ENCODE measurements around the gene HPCAL1. TPM values are rescaled to one million over a fixed set of nuclear protein-coding genes. Genes with fewer than 3 reads are reported as not detected.
A peak's percentile ranks its signal among the peaks of the same experiment; 100 is the strongest.

Gene HPCAL1
- total RNA-seq, 2 donors from 2014 or later, result 43.9 to 52.0 TPM

DNA sequence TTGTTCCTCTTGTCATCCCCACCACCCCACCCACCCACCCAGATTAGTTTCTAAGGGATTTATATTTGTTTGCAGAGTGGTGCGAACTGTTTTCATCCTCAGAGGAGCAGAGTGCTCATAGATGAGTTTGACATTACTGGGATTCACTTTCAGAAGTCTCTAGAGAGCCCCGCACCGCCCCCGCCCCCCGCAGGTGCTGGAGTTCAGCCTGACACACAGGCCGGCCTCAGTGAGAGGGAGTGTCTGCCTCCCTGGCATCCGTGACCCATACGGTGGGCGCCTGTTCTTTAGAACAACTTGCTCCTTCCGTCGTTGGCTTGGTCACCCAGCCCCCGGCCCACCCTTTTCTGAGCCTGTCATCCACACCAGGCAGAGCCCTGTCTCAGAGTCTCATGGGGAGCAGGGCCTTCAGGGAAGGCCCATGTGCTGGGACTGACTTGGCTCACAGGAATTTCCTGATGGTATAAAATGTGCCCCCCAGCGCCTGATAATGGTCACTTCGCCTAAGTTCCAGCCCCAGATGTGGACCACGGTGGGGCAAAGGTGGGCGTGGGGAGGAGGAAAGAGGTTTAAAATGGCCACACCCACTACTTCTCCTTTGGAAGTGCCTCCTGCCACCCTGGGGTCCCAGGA is 44.3 kb downstream of the HPCAL1 start:
- H3K27me3 Mint-ChIP-seq (ENCODE audit: low read depth), result no peaks in the 10 kb centered on the region
- peaks cover 46% of the 10 kb centered on the region for H3K4me1 Mint-ChIP-seq (ENCODE audit: low read depth)
- H3K27ac Mint-ChIP-seq, result no peak overlapping the region
- H3K4me3 Mint-ChIP-seq, result no peak overlapping the region
- DNase-seq (no peak), ATAC-seq (replicated peaks in 1 of 2) (no peak)
- no peaks in the 10 kb centered on the region for H3K9me3 Mint-ChIP-seq
- no peaks in the 10 kb centered on the region for H3K36me3 Mint-ChIP-seq (ENCODE audit: insufficient read depth in 2 of 2)

DNA sequence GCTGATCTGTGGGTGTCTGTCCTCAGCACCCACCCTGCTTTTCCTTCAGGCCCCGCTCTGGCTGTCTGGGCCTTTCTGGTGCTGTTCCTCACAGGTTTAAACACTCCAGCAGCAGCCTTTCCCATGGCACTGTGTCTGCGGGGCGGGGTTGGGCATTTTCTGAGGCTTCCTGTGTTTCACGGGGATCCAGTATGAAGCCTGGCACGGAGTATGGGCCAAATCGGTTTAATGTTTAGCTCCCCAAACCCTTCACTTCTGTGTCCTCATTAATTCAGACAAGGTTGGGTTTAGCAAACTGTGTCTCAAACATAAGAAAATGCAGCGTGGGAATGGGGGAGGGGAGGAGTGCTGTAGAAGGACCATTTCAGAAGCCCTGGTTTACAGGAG is 44.9 kb downstream of the HPCAL1 start:
- Mint-ChIP-seq H3K9me3 (no peaks in the 10 kb centered on the region), H3K27me3 (ENCODE audit: low read depth) (no peaks in the 10 kb centered on the region), H3K4me1 (ENCODE audit: low read depth) (peaks cover 50% of the 10 kb centered on the region), H3K27ac (no peak overlapping the region), H3K4me3 (no peak overlapping the region), H3K36me3 (ENCODE audit: insufficient read depth in 2 of 2) (peaks cover 0 to 1% of the 10 kb centered on the region in 2 donors)
- no peak for DNase-seq
- no peak for ATAC-seq (replicated peaks in 1 of 2)

DNA sequence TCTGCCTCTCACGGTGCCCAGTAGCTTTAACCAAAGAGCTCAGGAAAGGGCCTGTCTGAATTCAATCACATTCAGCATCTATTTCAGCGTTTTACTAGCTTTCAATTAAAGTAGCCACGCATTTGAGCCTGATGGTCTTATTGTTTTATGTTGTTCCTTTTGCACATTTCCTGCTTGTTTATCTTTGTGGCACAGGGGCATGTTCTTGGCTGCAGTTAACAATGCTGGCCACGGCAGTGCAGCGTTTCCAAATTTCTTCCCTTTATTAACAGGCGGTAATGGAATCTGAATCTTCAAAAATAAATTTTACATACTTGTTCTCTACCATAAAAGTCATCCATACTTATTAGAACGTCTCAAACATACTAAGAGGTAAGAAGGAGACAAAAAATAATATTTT is 46.2 kb downstream of the HPCAL1 start:
- Mint-ChIP-seq H3K27ac (peak overlapping the region; percentile 20), H3K9me3 (no peaks in the 10 kb centered on the region), H3K27me3 (ENCODE audit: low read depth) (no peaks in the 10 kb centered on the region), H3K4me1 (ENCODE audit: low read depth) (peaks cover 42% of the 10 kb centered on the region), H3K4me3 (no peak overlapping the region), H3K36me3 (ENCODE audit: insufficient read depth in 2 of 2) (peaks cover 0 to 1% of the 10 kb centered on the region in 2 donors)
- ATAC-seq (replicated peaks in 1 of 2) (no peak), DNase-seq (no peak)

DNA sequence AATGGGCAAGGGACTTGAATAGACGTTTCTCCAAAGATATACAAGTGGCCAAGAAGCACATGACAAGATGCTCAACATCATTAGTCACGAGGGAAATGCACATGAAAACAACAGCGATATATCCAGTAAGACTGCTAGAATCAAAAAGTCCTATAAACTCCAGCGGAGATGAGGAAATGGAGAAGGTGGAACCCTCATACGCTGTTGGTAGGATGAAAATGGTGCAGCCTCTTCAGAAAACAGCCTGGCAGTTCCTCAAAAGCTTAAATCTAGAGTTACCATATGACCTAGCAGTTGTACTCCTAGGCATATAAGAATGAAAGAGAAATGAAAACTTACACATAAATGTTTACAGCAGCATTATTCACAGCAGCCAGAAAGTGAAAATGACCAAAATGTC is 48.1 kb downstream of the HPCAL1 start:
- ATAC-seq (replicated peaks in 1 of 2), result no peak
- Mint-ChIP-seq H3K4me3 (no peak overlapping the region), H3K36me3 (ENCODE audit: insufficient read depth in 2 of 2) (peaks cover 0 to 1% of the 10 kb centered on the region in 2 donors), H3K27ac (no peak overlapping the region), H3K4me1 (ENCODE audit: low read depth) (peaks cover 37% of the 10 kb centered on the region), H3K27me3 (ENCODE audit: low read depth) (no peaks in the 10 kb centered on the region), H3K9me3 (no peaks in the 10 kb centered on the region)
- no peak for DNase-seq

DNA sequence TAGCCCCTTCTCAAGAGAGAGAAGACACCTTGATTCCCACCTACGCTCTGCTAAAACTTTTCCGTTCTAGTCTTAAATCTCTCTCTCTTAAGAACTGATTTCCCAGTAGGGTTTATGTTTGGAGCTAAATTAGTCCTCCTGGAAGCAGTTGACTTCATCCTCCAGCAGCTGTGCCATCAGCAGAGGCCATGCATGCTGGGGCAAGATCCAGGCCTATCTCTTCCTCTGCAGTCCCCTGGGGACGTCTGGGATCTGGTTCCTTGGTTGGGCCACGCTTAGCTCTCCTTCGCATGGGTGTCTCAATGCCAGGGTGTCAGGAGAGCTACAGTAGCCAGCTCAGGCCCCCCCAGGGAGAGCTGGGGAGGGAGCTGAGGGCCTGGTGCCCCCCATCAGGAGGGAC is 49.7 kb downstream of the HPCAL1 start:
- ATAC-seq (replicated peaks in 1 of 2), result no peak
- Mint-ChIP-seq H3K4me3 (no peak overlapping the region), H3K9me3 (no peaks in the 10 kb centered on the region), H3K27ac (no peak overlapping the region), H3K27me3 (ENCODE audit: low read depth) (no peaks in the 10 kb centered on the region), H3K4me1 (ENCODE audit: low read depth) (peaks cover 35% of the 10 kb centered on the region), H3K36me3 (ENCODE audit: insufficient read depth in 2 of 2) (peaks cover 0 to 1% of the 10 kb centered on the region in 2 donors)
- DNase-seq, result no peak

DNA sequence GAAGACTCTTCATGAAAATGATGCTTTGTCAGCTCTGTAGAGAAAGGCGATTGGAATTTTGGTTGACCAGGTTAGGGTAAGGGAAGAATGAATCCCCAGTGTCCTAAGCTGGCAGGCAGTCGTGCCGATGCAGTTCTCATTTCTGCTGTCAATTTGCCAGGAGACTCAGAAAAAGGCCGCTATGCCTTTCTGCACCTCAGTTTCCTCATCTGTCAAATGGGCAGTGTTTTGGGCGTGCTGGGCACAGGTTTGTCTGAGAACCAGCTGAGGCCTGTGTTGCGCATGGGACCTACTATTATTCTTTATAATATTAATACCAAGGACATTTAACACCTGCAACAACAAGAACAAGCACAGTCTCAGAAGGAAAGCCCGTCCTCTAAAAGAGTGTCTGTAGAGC is 50.3 kb downstream of the HPCAL1 start:
- DNase-seq, result no peak
- Mint-ChIP-seq H3K27me3 (ENCODE audit: low read depth) (no peaks in the 10 kb centered on the region), H3K27ac (no peak overlapping the region), H3K4me1 (ENCODE audit: low read depth) (peaks cover 35% of the 10 kb centered on the region), H3K4me3 (no peak overlapping the region), H3K9me3 (no peaks in the 10 kb centered on the region), H3K36me3 (ENCODE audit: insufficient read depth in 2 of 2) (peaks cover 0 to 1% of the 10 kb centered on the region in 2 donors)
- no peak for ATAC-seq (replicated peaks in 1 of 2)

DNA sequence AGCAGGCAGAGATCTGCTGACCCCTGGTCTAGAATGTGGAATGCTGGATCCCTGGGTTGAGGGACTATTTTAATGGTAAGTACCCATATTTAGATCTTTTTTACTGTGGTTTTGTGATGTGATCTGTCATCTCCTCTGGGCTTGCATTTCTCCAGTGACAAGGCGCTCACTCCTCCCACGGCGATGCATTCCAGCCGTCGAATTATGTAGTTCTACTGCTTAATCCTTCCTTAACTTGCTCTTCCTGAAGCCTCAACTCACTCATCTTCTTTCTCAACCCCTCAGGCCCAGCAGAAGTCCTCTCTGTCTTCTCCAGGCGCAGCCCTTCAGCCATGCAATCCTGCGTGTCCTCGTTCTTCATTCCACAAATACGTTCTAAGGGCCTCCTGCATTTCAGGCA is 51.2 kb downstream of the HPCAL1 start:
- Mint-ChIP-seq H3K4me1 (ENCODE audit: low read depth) (peaks cover 35% of the 10 kb centered on the region), H3K27me3 (ENCODE audit: low read depth) (no peaks in the 10 kb centered on the region), H3K36me3 (ENCODE audit: insufficient read depth in 2 of 2) (peaks cover 0 to 1% of the 10 kb centered on the region in 2 donors), H3K27ac (no peak overlapping the region), H3K9me3 (no peaks in the 10 kb centered on the region), H3K4me3 (no peak overlapping the region)
- DNase-seq (no peak), ATAC-seq (replicated peaks in 1 of 2) (no peak)

DNA sequence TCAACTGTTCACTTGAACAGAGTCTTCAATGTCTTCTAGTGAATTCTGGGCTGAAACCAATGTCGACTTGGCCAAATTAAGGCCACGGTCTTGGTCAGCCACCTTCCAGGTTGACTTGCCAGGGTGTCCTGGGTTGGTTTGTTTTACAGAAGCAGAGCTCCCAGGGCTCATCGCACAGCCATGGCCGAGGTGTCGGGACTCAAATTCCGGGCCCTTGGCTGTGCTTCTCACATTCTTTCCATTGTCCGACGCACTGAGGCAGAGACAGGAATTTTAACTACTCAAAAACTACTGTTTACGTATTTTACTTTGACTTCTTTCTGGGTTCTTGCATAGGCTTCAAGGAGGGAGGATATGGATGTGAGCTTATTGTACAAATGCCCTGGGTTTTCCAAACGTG is 51.7 kb downstream of the HPCAL1 start:
- no peak overlapping the region for H3K27ac Mint-ChIP-seq
- H3K4me3 Mint-ChIP-seq, result no peak overlapping the region
- ATAC-seq (replicated peaks in 1 of 2) (no peak), DNase-seq (no peak)
- no peaks in the 10 kb centered on the region for H3K9me3 Mint-ChIP-seq
- peaks cover 35% of the 10 kb centered on the region for H3K4me1 Mint-ChIP-seq (ENCODE audit: low read depth)
- H3K27me3 Mint-ChIP-seq (ENCODE audit: low read depth), result no peaks in the 10 kb centered on the region
- peaks cover 0 to 1% of the 10 kb centered on the region in 2 donors for H3K36me3 Mint-ChIP-seq (ENCODE audit: insufficient read depth in 2 of 2)

DNA sequence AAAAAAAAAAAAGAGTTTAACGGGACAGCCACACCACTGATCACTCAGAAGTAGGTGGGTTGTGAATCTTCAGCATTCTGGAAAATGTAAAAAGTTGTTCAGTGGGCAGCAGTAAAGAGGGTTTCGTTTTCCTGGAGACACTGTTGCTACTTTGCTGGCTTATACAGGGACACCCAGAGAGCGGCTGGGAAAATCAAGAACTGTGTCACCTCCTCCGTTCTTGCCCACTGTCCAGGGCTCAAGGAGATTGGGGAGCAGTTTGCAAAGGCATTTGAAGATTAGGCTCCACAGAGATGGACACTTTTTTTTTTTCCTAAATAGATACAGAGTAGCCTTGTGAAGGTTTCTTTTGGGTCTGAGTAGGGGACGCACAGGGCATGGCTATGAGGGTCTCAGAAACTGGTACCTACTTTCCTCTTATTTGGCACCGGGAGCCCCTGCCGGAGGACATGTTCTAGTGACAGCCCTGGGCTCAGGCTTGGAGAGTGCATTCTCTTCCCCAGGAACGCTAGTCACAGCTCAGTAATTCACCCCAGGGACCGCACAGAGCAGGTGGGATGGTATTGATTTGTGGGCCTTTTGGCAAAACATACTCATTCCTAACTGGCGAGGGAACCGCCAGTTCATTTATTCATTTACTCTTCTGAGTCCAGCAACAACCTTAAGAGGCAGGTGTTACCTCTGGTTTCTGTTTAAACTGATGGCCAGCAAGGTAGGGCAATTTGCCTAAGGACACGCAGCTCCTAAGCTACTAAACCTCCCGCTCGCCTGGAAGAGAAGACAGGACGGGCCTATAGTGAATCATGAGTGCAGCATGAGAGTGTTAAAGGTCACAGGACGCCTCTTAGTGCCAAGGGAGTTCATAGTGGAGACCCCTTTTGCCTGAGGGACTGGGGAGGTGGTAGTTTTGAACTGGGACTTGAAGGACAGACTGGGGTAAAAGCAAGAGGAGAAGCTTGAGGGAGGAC is 53.1 kb downstream of the HPCAL1 start:
- Mint-ChIP-seq H3K4me3 (no peak overlapping the region), H3K4me1 (ENCODE audit: low read depth) (peaks cover 27% of the 10 kb centered on the region), H3K36me3 (ENCODE audit: insufficient read depth in 2 of 2) (peaks cover 0 to 1% of the 10 kb centered on the region in 2 donors), H3K27ac (no peak overlapping the region), H3K27me3 (ENCODE audit: low read depth) (no peaks in the 10 kb centered on the region), H3K9me3 (no peaks in the 10 kb centered on the region)
- DNase-seq (no peak), ATAC-seq (replicated peaks in 1 of 2) (no peak)

DNA sequence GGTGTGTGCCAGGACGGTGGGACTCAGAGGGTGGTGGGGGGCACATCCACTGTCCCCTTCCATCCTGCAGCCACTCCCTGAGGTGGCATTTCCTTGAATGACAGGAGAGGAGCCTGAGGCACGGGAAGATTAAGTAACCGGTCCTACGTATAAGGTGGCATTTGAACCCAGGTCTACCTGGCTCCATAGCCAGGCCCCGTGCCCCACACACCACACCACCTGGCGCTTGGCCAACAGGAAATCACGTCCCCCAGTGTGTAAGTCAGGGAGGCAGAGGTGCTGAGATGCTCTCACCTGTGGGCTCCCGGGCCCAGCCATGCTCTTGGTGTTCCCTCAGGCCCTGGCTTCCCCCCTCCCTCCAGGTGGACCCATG is 53.7 kb downstream of the HPCAL1 start:
- H3K4me3 Mint-ChIP-seq, result no peak overlapping the region
- H3K36me3 Mint-ChIP-seq (ENCODE audit: insufficient read depth in 2 of 2), result peaks cover 0 to 1% of the 10 kb centered on the region in 2 donors
- no peak overlapping the region for H3K27ac Mint-ChIP-seq
- peaks cover 24% of the 10 kb centered on the region for H3K4me1 Mint-ChIP-seq (ENCODE audit: low read depth)
- ATAC-seq (replicated peaks in 1 of 2) (no peak), DNase-seq (no peak)
- no peaks in the 10 kb centered on the region for H3K27me3 Mint-ChIP-seq (ENCODE audit: low read depth)
- H3K9me3 Mint-ChIP-seq, result no peaks in the 10 kb centered on the region

DNA sequence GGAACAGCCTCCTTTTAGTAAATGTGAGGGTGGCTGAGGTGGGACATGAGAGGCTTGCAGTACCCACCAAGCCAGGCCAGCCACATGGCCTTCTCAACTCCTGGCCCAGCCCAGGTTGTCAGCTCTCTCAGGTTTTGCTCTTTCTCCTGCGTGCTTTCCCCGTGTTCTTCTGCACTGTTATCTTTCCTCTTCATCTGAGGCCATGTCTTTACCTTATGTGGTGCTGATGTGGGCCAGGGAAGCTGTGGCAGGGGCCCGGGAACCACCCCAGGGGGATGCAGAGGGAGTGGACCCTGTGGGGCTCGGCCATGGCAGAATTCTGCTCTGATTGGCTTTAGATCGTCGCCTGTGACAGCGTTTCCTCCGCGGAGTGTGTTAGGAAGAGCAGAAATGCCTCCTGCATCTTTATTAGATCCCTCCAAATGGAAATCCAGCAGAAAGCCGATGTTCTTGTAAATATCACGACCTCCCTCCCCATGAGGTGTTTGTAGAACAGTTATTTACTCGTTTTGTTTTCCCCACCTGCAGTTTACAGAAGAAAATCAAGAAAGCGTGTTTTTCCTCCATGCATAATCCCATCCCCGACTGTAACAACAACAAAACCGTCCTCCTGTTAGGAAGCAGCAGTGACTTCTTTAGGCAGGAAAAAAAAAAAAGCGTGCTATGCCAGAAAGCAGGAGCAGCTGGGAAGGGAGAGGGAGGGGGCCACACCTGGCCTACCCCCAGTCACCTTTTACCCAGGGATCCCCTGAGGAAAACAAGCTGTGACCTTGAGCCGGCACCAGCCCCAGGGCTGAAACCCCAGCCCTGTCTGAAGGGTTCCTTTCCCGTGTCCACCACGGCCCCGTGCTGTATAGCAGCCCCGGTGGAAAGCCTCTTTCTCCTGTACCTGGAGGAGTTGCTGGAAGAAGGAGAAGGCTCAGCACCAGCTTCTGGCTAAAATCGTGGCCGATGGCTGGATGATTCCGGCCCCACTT is 54.8 kb downstream of the HPCAL1 start:
- peaks cover 26% of the 10 kb centered on the region for H3K4me1 Mint-ChIP-seq (ENCODE audit: low read depth)
- DNase-seq, result no peak
- H3K36me3 Mint-ChIP-seq (ENCODE audit: insufficient read depth in 2 of 2), result no peaks in the 10 kb centered on the region
- H3K9me3 Mint-ChIP-seq, result no peaks in the 10 kb centered on the region
- H3K4me3 Mint-ChIP-seq, result no peak overlapping the region
- ATAC-seq (replicated peaks in 1 of 2), result no peak
- H3K27me3 Mint-ChIP-seq (ENCODE audit: low read depth), result no peaks in the 10 kb centered on the region
- H3K27ac Mint-ChIP-seq, result no peak overlapping the region

DNA sequence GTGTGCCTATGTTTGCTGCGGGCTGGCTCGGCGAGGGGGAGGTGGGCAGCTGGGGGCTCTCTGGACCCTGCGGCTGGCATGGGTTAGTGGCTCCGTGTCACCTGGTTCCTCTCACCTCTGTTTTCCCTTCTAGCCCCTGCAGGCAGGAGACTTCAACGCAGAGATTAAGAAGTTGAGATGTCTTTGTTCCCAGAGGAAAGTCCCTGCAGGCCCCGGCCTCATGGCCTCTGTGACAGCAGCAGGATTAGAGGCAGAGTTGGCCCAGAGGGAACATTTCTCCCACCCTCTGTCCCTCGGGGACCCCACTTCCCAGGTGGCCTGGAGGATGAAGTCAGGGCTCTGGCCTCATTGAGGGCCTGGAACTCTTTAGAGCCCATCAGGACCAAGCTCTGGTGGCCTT is 56.5 kb downstream of the HPCAL1 start:
- DNase-seq (no peak), ATAC-seq (replicated peaks in 1 of 2) (no peak)
- Mint-ChIP-seq H3K4me1 (ENCODE audit: low read depth) (peaks cover 25% of the 10 kb centered on the region), H3K27ac (no peak overlapping the region), H3K36me3 (ENCODE audit: insufficient read depth in 2 of 2) (no peaks in the 10 kb centered on the region), H3K4me3 (no peak overlapping the region), H3K27me3 (ENCODE audit: low read depth) (no peaks in the 10 kb centered on the region), H3K9me3 (no peaks in the 10 kb centered on the region)

Data from activated T-cell treated with anti-CD3 and anti-CD28 coated beads, Interleukin-2, amount 50 U/mL, for 72 hours (primary cell).